HG03108 (cell line): ENCODE results near the gene ZNF768.
A peak's percentile ranks its signal among the peaks of the same experiment; 100 is the strongest.
"Not testable (repeated sequence)": the region's sequence is repeated elsewhere in the genome, so short reads cannot be mapped to it uniquely, and the experiment has no call there.

Experiments
- ATAC-seq: cut with Tn5 transposase; IDR thresholded peaks from one replicate; pipeline ENCODE4 v1.9.1; 2021; ENCODE audit warnings: moderate library complexity; ENCODE audit not compliant: unreplicated experiment

The ZNF768 gene

DNA sequence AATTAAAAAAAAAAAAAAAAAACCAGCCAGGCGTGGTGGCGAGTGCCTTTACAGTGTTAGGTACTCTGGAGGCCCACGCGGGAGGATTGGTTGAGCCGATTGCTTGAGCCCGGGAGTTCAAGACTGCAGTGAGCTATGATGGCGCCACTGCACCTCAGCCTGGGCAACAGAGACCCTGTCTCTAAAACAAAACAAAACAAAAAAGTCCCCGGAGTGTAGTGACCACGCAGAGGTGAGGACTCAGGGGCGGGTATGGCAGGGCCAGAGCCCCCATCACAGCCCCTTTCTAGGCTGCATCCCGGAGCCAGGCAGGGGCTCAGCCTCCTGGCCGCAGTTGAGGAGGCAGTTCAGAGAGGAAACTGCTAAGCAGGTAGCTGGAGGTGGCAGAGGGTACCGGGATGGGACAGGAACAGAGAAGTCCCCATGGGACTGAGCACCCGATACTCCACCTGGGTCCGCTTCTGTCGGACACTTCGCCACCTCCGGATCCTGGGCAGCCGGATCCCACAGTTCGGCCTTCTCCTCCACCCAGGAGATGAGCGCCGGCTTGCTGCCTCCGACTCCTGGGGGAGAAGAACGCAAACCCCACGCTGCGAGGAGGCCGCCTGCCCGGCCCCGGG is 7.5 kb upstream of the ZNF768 start:
- peak; percentile 8 for ATAC-seq

DNA sequence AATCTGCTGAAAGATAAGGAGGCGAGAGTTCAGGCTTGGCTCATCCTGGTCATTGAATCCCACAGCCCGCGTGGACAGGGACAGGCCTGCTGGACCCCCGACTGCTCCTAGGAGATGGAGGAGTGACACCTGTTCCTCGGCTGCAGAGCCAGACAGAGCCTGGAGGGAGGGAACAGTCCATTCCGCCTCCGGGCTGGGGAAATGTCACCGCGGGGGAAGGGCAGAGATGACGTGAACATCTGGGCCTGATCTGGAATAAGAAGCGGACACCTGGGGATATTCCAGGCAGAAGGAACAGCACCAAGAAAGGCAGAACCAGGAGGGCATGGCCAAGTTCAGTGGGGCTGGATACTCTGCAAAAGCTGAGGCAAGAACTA is 6.8 kb upstream of the ZNF768 start:
- ATAC-seq = no peak

DNA sequence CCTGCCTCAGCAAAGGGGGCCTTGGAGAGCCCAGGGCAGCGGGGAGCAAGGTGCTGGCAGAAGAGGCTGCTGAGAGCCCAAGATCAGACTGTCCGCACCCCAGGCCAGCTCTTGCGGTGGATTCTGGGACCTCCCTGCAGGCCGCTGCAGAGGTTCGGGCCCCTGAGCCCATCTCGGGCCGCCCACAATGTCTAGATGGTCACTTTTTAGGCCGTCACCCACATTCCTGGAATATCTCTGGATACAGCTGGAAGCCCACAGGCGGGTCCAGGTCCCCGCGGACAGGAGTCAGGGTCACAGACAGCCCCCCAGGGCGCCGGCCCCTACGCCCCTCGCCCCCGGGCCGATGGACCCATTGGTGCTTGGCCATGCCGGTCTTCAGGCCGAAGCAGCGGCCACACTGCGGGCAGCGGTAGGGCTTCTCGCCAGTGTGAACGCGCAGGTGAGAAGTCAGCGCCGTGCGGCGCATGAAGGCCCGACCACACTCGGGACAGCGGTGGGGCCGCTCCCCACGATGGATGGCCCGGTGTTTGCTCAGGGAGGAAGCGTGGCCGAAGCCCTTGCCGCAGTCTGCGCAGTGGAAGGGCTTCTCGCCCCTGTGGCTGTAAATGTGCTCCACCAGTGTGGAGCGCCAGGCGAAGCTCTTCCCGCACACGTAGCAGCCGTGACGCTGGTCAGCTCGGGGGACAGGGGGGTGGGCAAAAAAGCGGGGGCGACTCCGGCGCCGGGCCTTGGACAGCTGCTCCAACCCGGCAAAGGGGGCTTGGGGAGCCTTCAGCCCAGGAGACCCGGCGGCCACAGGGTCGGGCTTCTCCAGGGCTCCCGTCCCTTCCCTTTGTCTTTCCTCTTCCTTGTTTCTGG is 6.1 kb upstream of the ZNF768 start:
- no peak for ATAC-seq

DNA sequence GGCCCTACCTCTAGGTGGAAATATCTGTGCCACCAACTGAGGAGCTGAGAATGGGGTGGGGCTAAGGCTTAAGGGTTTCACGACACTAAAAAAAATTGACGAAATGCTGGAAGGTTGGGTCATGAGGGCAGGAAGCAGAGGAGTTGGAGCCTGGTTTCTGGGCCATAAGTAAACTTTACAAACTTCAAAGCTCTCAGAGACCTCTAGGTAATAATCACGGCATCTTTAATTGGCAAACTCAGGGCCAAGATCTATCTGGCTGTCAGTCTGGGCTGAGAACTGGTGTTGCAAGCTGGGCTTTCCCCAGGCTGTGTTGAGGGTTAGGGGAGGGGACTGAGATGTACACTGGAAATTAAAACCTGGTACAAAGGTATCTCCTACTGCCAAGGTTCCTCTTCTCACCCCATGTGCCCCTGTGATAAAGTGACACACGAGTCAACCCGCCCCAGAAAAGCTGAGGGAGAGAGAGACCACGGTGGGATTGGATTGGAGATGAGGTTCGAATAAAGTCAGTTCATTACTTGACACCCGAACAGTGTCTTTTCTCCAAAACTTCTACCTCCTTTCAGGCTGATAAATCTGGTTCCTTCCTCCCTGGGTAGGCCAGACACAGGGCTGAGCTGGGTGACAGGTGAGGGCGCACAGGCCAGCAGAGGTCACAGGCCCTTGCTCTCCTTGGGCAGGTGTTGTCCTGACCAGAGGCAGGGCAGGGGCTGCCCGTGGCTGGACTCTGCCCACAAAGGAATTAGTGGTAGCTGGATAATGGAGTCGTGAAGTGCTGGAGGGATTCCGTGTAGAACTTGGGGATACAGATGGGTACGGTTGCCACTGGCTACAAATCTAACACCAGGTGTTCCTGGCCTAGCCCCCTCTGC is 4.0 kb upstream of the ZNF768 start:
- ATAC-seq = no peak

DNA sequence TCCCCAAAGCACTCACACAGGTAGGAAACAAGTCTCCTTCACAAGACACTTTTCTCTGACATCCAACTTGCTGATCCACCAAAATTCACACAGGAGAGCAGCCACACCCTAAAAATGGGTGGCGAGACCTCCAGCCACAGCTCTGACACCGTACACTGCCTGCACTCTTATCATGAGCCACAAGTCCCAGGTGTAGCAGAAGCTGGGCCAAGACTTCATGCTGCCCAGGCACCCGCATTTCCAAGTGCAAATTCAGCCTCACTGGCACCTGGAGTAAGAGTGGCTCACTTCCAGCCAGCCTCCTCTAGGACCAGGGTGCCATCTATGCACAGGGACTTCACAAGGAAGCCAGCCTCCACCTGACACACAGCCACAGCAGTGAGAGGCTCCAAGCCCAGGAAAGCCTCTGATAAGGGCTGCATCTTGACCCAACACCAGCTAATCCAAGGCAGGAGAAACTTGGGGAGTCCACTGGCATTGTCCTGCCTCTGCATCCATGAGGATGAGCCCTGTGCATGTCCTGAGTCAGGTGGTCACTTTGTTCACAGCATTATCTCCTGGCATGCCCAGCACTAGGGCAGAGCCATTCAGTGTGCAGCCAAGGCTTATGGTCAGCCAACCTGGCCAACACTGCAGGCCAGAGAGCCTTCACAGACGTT is 2.6 kb upstream of the ZNF768 start:
- no peak for ATAC-seq

DNA sequence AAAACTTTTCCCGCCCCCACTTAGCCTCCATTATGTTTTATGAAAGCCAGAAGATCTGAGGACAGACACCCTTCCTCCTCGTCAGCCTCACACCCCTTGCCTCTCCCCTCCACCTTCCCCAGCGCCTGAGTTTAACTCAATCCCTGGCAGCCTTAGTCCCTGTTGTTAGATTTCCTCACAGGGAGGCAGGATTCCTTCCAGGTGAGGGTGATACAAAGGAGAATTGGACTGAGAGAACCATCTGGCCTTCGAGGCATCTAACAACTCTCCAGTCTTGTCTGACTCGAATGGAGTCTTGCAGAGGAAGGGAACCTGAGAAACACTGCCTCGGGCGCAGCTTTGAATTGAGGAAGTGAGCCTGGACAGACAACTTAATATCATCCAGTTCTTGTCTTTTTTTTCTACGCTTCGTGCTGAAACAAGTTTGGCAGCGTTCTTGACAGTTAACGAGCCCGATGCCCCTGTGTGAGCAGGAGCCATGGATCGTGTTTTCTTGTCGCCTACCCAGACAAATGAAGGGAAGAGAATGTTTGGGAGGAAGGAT is 1.3 kb upstream of the ZNF768 start:
- ATAC-seq = no peak

DNA sequence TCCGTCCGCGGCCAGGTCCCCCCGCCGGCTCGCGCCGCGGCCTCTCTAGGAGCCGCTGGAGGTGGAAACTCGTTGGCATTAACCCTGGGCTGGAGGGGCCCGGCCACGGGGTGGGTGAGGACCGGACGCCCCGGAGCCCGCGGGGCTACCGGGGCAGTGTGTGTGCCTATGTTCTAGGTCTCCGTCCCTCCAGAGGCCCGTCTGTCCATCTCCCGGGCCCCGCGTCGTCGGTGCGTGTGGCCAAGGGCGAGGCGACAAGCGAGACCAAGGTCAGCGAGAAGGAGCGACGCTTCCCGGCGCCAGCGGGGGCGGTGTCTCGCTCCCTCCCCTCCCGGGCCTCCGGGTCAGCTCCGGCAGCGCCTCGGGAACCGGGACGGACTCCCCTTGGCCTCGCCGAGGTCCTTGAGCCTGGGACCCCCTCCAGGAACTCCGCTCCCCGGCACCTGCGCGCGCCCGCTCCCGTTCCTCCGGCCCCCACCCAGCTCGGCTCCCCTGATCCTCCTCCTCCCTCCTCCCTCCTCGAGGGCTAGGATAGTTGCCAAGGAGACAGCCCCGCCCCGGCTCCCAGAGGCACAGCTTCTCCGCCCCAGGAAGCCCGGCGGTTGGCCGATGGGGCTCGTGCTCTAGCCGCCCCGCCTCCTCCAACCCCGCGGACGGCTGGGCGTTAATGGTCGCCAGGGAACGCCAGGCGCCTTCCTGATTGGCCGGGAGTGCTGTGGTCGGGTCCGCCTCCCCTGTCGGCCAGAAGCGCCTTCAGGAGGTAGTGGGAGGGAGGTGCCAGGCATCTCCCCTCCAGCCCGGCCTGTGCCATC is 663 bp upstream of the ZNF768 start:
- ATAC-seq = peak; percentile 85

DNA sequence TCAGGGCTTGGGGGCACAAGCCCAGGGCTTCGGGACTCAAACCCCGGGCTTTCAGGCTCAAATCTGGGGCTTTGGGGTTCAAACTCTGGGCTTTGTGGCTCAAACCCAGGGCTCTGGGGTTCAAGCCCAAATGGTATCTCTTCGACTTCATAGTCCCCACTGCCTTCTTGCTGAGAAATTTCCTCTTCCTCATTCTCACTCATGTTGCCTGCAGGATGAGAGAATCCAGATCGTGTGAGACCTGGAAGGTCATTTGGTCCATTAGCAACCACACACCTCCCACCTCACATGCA is 576 bp downstream of the ZNF768 start:
- ATAC-seq = no peak

DNA sequence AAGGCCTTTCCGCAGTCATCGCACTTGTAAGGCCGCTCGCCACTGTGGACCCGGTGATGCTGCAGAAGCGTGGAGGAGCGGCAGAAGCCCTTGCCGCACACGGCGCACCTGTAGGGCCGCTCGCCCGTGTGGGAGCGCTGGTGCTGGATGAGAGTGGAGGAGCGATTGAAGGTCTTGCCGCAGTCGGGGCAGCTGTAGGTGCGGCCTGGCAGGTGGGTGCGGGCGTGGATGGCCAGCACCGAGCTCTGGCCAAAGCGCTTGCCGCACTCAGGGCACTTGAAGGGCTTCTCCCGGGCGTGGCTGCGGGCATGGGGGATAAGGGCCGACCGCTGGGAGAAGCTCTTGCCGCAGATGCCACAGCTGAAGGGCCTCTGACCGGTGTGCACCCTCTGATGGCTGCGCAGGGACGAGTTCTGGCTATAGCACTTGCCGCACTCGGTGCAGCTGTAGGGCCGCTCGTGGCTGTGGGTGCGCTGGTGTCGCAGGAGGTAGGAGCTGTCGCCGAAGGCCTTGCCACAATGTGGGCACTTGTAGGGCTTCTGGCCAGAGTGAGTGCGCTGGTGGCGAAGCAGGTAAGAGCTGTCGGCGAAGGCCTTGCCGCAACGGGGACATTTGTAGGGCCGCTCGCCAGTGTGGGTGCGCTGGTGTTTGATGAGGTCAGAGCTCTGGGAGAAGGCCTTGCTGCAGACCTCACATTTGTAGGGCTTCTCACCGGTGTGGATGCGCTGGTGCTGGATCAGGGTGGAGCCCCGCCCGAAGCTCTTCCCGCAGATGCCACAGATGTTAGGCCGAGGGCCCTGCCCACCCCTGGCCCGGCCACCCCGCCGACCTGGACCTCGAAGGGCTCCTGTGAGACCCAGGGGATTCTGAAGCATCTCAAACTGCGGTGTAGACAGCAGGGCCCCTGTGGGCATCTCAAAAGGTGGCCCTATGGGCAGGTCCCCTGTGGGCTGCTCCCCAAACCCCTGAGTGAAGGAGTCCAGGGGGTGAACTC is 1.5 kb downstream of the ZNF768 start:
- no peak for ATAC-seq

DNA sequence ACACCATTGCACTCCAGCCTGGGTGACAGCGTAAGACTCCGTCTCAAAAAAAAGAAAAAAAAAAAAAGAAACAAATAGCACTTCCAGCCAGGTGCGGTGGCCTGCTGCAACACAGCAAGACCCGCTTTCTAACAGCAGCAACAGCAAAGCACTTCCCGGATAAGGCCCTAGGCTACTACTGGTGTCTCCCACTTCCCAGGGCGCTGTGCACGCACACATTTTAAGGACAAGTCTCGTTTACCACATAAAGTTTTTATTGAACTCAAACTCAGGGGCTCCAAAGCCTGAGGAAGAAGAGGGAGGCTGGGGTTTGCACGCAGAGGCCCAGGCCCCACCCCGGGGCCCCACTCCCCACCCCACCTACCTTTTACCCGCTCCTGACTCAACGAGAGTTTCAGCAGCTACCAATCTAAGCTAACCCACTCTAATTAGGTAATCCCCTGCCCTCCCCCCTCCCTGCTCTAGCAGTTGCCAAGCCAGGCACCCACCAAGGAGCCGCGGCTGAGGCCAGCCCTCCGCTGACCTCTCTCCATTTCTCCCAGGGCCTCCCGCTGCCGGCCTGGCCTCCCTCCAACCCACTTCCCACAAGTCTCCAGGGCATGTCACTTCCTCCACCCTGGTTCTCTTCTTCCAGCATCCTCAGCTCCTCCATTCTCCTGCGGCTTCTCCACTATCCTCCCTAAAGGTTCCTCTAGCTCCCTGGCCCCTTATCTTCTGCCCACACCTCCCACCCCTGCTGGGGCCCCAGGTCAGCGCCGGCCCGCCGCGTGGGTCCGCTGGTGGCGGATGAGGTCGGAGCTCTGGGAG is 2.4 kb downstream of the ZNF768 start:
- ATAC-seq = no peak

DNA sequence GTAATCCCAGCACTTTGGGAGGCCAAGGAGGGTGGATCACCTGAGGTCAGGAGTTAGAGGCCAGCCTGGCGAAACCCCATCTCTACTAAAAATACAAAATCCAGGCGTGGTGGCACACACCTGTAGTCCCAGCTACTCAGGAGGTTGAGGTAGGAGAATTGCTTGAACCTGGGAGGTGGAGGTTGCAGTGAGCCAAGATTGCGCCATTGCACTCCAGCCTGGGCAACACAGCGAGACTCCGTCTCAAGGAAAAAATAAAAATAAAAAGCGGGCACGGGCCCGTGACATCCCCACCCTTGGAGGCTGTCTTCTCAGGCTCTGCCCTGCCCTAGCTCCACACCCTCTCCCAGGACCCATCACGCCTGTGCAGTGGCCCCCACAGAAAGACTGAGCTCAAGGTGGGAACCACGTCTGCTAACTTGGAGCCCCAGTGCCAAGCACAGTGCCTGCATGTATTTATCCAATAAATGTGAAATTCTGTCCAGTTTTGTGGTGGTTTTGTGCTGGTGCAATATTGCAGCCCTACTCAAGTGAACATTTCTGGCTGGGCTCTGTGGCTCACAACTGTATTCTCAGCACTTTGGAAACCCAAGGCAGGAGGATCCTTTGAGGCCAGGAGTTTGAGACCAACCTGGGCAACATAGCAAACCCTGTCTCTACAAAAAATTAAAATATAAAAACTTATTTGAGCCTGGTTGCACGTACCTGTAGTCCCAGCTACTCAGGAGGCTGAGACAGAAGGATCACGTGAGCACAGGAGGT is 3.5 kb downstream of the ZNF768 start:
- ATAC-seq = not testable (repeated sequence)

DNA sequence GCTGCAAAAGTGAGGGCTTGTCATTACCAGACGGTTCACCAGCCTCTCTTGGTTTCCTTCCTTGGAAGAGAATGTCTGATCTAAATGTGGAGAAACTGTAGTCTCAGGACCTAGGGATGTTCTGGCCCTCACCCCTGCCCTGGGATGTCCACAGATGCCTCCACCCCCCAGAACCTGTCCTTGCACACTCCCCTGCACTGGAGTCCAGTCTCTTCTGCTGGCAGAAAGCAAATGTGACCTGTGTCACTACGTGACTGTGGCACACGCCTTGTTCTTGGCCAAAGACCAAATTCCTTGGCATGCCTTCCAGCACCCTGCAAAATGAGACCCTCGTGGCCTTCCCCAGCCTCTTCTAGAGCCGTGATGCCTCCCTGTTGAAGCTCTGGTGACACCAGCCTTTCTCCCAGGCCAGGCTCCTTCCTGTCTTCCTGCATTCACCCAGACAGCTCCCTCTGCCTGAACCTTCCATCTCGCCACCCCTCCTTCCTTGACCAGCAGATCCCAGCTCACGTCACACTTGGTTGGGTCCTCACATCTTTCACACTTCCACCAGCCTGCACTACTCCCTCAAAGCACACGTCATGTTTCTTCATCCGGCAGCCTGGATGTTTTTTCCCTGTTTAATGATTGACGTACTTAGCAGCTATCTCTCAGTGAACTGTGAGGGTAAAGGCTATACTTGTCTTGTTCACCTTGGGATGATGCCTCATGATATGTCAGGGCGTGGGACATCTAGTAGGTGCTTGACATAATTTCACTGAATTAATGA is 4.3 kb downstream of the ZNF768 start:
- no peak for ATAC-seq

DNA sequence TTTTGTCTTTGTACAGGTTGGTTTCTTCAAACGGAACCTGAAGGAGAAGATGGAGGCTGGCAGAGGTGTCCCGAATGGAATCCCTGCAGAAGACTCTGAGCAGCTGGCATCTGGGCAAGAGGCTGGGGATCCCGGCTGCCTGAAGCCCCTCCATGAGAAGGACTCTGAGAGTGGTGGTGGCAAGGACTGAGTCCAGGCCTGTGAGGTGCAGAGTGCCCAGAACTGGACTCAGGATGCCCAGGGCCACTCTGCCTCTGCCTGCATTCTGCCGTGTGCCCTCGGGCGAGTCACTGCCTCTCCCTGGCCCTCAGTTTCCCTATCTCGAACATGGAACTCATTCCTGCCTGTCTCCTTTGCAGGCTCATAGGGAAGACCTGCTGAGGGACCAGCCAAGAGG is 4.9 kb downstream of the ZNF768 start:
- ATAC-seq = no peak

DNA sequence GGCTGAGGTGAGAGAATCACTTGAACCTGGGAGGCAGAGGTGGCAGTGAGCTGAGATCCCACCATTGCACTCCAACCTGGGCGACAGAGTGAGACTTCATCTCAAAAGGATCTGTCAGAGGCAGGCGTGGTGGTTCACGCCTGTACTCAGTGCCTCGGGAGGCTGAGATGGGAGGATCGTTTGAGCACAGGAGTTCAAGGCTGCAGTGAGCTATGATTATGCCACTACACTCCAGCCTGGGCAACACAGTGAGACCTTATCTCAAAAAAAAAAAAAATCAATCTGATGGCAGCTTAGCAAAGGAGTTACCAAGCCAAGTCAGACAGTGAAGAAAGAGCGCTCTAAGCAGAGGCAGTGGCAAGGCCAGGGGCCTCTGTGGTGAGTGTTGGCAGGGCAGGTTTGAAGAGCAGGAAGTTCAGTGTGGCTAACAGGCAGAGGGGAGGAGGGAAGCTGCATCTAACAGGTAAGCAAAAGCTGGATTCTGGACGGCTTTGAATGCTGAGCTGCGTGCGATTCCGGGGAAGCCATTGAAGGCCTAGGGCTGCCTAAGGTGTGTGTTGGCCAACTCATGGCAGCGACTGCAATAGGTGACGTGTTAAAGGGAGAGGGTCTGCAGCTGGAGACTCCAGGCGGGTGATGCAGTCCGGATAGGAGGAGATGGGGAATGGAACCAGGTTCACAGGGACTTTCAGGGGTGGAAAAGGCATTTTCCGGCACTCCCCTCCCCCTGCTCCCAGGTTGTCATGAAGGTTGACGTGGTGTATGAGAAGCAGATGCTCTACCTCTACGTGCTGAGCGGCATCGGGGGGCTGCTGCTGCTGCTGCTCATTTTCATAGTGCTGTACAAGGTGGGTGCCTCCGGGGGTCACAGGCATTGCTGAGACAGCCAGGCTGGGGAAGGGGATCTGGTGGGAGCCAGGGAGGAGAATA is 7.0 kb downstream of the ZNF768 start:
- ATAC-seq = no peak

DNA sequence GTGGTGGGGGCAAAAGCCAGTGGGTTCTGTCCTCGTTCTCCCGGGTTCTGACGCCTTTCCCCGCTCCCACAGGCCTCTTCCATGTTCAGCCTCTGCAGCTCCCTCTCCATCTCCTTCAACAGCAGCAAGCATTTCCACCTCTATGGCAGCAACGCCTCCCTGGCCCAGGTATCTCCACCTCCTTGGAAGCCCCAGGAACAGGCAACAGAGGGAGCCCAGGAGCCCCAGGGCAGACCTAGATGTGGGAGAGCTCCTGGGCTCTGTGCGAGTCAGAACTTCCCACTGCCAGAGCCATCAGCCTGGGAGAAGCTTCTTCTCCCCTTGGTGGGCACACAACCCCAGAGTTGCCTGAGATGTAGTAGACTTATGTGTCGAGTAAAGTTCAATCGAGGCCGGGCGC is 7.8 kb downstream of the ZNF768 start:
- ATAC-seq = no peak

DNA sequence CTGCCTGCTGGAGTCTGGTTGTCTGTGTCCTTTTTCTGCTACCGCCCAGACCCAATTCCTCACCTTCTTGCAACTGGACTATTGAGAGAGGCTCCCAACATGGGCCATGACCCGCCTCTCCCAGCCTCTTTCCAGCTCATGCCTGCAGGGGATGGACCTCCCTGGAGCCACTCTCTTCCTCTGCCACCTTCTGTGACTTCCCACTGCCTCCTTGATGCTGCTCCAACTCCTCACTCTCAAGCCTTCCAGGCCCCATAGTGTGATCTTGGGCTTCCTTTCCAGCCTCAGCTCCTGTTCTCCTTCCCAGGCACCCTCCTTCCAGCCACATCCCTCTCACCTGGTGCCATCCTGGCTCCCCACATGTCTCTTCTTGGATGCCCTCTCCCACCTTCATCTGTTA is 11.1 kb downstream of the ZNF768 start:
- ATAC-seq = no peak
